ENCODE measurements around the gene ULK1.
"Not testable (repeated sequence)": the region's sequence is repeated elsewhere in the genome, so short reads cannot be mapped to it uniquely, and the experiment has no call there.

Gene ULK1

GRCh38 chr12:131941116-131941986 lies 46.9 kb downstream of the ULK1 start:
- no peak for DNase-seq

GRCh38 chr12:131941987-131942341 lies 47.5 kb downstream of the ULK1 start:
- no peak for DNase-seq

- no peak for DNase-seq
Observed at GRCh38 chr12:131942671-131943070, 48.2 kb downstream of the ULK1 start.

GRCh38 chr12:131943389-131943788 lies 49.0 kb downstream of the ULK1 start:
- DNase-seq: no peak

GRCh38 chr12:131943876-131944275 lies 49.5 kb downstream of the ULK1 start:
- no peak for DNase-seq

GRCh38 chr12:131944601-131945251 lies 50.3 kb downstream of the ULK1 start:
- no peak for DNase-seq

- no peak for DNase-seq
Observed at GRCh38 chr12:131946757-131947156, 52.3 kb downstream of the ULK1 start.

- DNase-seq: no peak
Observed at GRCh38 chr12:131947482-131948027, 53.1 kb downstream of the ULK1 start.

GRCh38 chr12:131948166-131948712 lies 53.8 kb downstream of the ULK1 start:
- no peak for DNase-seq

GRCh38 chr12:131948713-131949430 lies 54.5 kb downstream of the ULK1 start:
- not testable (repeated sequence) for DNase-seq

- peak; percentile 5 to 95 (median 87) for DNase-seq
Observed at GRCh38 chr12:131949431-131950181, 55.2 kb downstream of the ULK1 start, which contains the start of gene EP400. Gene EP400, plus strand, starts transcription at chr12:131949942. Its CDS starts 10,678 bp downstream, at chr12:131960620.

GRCh38 chr12:131950182-131950913 lies 55.9 kb downstream of the ULK1 start:
- no peak for DNase-seq

- not testable (repeated sequence) for DNase-seq
Observed at GRCh38 chr12:131953810-131954209, 59.4 kb downstream of the ULK1 start.

GRCh38 chr12:131954460-131954859 lies 60.0 kb downstream of the ULK1 start:
- DNase-seq: not testable (repeated sequence)

- DNase-seq: no peak
Observed at GRCh38 chr12:131959116-131959515, 64.7 kb downstream of the ULK1 start.

- DNase-seq: peak in 1 of 51 donors; percentile 50
Observed at GRCh38 chr12:131959641-131960589, 65.5 kb downstream of the ULK1 start.

- not testable (repeated sequence) for DNase-seq
Observed at GRCh38 chr12:131960590-131961325, 66.3 kb downstream of the ULK1 start.

- DNase-seq: not testable (repeated sequence)
Observed at GRCh38 chr12:131961328-131961727, 66.9 kb downstream of the ULK1 start.

All from hypothalamus (tissue), 51 donors.